ENCODE data around the gene PNPLA6. TPM values are rescaled to one million over a fixed set of nuclear protein-coding genes. Genes with fewer than 3 reads are reported as not detected.

Gene PNPLA6
- total and polyA plus RNA-seq, 9 of the 15 experiments (the other 6 are each of a cell fraction or from before 2014, with no cell fraction given), result 0.07 to 30.2 (median 8.3) TPM

GRCh38 chr19:7507884-7508283 is 27.6 kb upstream of the PNPLA6 start (continued):
- TF ChIP-seq FOXO4 (CRISPR knock-in tag; IDR thresholded peaks at IDR 0.05) (no peak), ATF4 (CRISPR knock-in tag; IDR thresholded peaks at IDR 0.05) (no peak), JUN (IDR thresholded peaks at IDR 0.05; ENCODE audit: borderline replicate concordance, low read depth, low read length) (peak; percentile 74; the same call in 1 of the 2 replicates), JUN (CRISPR knock-in tag; IDR thresholded peaks at IDR 0.05; ENCODE audit: borderline replicate concordance) (no peak), BRF1 (IDR thresholded peaks at IDR 0.05; ENCODE audit: borderline replicate concordance, extremely low read depth, insufficient read length) (no peak), BHLHE40 (IDR thresholded peaks at IDR 0.05; ENCODE audit: low read length) (no peak), ZNF551 (CRISPR knock-in tag; IDR thresholded peaks at IDR 0.05) (no peak), NRF1 (conservative IDR thresholded peaks at IDR 0.05 in 1 of 2, IDR thresholded peaks at IDR 0.05 in 1 of 2) (peak; percentile 27 to 47; a peak in 1 of 4 replicates), KLF13 (tag; IDR thresholded peaks at IDR 0.05; ENCODE audit: borderline replicate concordance, low read depth) (no peak), ZNF134 (CRISPR knock-in tag; conservative IDR thresholded peaks at IDR 0.05) (no peak), TEAD1 (CRISPR knock-in tag; IDR thresholded peaks at IDR 0.05) (peak in 1 of 2 experiments; percentile 32; a peak in 1 of 4 replicates), ARID1B (IDR thresholded peaks at IDR 0.05) (0 out of 2 replicates have a peak, but pooled peaks have one; percentile 9), DPF2 (IDR thresholded peaks at IDR 0.05) (peak; percentile 33; the same call in 1 of the 2 replicates), SIX5 (IDR thresholded peaks at IDR 0.05; ENCODE audit: borderline replicate concordance in 1 of 2, insufficient read depth in 1 of 2, low read depth in 1 of 2, low read length in 2 of 2) (no peak), USF1 (CRISPR knock-in tag; IDR thresholded peaks at IDR 0.05) (no peak), JUNB (CRISPR knock-in tag; conservative IDR thresholded peaks at IDR 0.05) (no peak), NFE2 (IDR thresholded peaks at IDR 0.05; ENCODE audit: low read depth) (peak; percentile 64), NR3C1 (CRISPR knock-in tag; IDR thresholded peaks at IDR 0.05) (no peak), ETS1 (conservative IDR thresholded peaks at IDR 0.05; ENCODE audit: control insufficient read depth, low read depth, low read length) (no peak), ZNF263 (CRISPR knock-in tag; IDR thresholded peaks at IDR 0.05; ENCODE audit: borderline replicate concordance) (peak; percentile 61; the same call in 1 of the 2 replicates), MAFK (IDR thresholded peaks at IDR 0.05; ENCODE audit: low read length) (peak; percentile 10; the same call in 1 of the 2 replicates), MAZ (CRISPR knock-in tag; conservative IDR thresholded peaks at IDR 0.05 in 1 of 2, IDR thresholded peaks at IDR 0.05 in 1 of 2) (0 out of 4 replicates have a peak, but pooled peaks of 1 of the 2 experiments have one; percentile 23), RCOR1 (IDR thresholded peaks at IDR 0.05; ENCODE audit: borderline replicate concordance in 1 of 2, low read depth in 2 of 2, low read length in 2 of 2) (peak in 1 of 2 experiments; percentile 33; a peak in 1 of 4 replicates)
